NCI-H128 (cell line): ENCODE measurements around the gene SDC1.
"Not testable (repeated sequence)": the region's sequence is repeated elsewhere in the genome, so short reads cannot be mapped to it uniquely, and the experiment has no call there.

Source experiments
- DNase-seq: peaks from one replicate; lab custom pipeline; 2025; ENCODE audit not compliant: unreplicated experiment; lab: John Stamatoyannopoulos, UW

SDC1 gene, protein sequence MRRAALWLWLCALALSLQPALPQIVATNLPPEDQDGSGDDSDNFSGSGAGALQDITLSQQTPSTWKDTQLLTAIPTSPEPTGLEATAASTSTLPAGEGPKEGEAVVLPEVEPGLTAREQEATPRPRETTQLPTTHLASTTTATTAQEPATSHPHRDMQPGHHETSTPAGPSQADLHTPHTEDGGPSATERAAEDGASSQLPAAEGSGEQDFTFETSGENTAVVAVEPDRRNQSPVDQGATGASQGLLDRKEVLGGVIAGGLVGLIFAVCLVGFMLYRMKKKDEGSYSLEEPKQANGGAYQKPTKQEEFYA

DNA sequence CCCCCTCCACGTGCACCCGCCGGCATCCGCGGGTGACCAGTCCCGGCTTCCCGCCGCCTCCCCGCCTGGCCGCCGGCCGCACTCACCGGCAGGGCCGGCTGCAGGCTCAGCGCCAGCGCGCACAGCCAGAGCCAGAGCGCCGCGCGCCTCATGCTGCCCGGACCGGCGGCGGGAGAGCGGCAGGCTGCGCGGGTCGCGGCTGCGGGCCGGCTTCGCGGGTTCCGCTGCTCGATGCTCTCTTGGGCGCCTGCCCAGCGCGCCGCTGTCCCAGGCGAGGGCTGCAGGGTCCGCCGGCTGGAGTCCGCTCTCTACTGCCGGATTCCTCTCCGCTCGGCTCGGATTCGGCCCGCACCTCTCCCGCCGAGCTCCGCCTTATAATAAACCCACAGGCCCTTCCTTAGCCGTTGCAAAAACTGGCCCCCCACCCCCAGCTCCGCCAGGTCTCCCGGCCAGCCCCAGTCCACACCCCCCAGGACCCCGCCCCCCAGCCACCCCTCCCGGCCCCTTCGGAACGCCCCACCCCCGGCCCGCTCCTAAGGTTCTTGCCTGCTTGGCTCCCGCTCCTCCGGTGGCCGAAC lies at the start of gene SDC1:
SDC1 (minus strand) TSS at position 415 of the 578 bp plus-strand sequence; CDS start at position 152, 263 bp downstream.
- DNase-seq, result no peak

DNA sequence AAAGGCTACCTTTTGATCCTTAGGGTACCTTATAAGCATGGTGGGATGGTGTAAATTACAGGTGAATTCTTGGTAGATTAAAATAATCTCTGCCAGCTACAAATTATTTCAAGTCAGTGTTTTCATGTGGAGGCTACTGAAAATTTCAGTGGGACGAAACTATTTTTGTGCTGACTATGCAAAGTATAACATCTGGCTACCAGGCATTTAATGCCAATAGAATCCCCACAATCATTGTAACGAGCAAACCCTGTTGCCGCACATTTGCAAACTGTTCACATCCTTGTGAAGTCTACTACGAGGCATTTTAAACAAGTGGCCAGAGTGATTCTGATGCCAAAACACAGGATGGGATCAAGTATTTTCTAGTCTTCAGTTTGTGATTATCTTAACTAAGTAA lies 48.1 kb upstream of the SDC1 start:
- no peak for DNase-seq

DNA sequence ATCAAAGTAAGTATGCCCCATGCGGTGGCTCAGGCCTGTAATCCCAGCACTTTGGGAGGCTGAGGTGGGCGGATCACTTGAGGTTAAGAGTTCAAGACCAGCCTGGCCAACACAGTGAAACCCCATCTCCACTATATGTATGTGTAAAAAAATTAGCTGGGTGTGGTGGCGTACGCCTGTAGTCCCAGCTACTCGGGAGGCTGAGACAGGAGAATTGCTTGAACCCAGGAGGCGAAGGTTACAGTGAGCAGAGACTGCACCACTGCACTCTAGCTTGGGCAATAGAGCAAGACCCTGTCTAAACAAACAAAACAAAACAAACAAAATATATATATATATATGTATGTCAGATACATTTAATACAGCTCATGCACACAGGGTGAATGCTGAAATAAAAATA lies 43.4 kb upstream of the SDC1 start:
- DNase-seq, result not testable (repeated sequence)

DNA sequence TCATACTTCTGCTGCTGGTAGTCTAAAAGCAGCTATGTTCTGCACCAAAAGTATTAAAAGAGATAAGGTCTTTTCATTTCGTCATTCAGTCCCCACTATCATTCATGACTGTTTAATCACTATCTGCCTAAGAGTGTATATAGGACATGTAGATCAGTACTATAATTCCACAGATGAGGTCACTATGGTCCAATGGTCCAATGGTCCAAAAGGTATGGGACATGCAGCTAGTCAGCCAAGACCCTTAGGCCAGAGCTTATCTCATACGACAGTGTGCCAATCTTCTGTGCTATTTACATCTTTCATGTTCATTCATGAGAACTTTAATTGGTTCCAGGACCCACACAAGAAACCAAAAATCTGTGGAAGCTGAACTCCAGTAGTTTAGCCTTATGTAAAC lies 42.6 kb upstream of the SDC1 start:
- no peak for DNase-seq

DNA sequence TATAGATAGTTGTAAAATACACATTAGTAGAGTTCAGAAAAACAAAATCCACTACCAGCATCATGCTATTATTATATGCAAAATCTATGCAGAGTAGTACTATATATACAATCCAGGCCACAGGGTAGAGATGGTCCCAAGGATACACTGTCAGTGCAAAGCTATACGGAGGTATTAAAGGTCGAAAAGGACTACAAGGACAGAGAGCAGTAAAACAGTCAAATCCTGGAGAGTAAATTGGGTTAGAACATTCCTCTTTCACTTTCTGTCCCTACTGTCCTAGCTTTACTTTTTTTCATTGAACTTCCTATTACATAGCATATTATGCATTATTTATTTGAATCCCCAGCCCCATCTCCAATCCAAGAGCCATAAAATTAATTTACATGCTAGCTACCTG lies 39.7 kb upstream of the SDC1 start:
- DNase-seq, result no peak

DNA sequence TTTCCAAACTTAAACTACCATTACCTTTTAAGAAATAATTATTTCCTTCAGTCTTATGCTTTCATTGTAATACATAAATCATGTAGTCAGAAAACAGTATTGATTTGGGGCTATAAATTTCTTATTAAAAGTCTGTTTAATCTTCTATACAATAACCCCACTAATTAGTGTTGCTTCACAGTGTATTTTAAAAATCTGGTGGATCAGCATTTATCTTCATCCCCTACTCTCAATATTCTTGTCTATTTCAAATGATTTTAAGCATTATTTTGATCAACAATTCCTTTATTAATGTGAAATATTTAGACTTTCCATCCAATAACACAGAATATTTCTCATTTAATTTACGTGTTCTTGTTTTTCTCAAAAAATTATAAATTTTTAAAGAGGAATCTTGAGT lies 32.5 kb upstream of the SDC1 start:
- no peak for DNase-seq

DNA sequence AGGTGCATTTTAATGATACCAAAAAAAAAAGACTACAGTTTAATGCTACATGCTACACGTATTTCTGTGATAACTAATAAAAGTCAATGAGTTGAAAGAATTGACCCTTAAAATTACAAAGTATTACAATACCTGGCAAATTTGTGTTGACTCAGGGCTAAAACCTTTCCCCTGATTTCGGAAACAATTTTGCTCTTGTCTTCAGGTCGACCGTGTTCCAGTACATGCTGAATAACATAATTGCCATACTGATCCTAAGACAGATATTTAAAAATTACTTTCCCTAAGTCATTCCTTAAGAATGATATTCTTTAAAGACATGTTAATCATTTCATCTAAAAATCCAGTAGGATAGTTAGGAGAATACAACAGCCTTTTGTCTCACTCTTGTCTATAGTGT lies 29.8 kb upstream of the SDC1 start:
- DNase-seq, result no peak

DNA sequence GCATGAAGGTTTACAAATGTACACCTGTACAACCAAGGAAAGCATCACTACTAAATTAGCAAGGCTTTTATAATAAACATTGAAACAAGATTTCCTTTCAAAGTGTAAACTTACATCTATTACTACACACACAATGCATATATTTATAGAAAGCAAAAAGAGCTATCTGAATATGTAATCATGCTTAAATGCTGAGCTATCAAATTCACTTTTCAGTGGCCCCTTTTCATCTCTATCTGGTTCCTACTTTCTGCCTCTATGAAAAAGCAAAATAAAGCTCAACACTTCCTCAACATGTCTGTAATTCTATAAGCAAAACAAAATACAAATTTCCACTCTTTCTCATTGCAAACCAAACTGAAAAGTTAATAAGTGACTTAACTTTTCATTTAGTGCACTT lies 25.5 kb upstream of the SDC1 start:
- no peak for DNase-seq

DNA sequence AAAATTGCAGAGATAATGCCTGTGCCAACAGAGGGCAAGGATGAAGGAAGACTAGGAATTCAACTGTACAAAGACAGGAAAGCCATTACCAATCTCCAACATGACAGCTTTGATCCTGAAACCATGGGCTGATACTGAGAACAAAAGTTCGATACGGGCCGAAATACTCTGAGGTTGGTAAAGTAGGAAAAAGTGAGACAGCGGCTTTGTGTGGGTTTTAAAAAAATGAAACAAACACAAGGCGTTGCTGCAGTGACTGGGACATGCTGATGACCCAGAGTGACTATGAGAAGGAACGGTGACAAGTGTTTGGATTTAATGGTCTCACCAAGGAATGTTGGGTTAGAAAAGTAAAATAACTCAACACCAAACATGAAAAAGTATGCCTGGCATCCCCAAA lies 24.2 kb upstream of the SDC1 start:
- no peak for DNase-seq

DNA sequence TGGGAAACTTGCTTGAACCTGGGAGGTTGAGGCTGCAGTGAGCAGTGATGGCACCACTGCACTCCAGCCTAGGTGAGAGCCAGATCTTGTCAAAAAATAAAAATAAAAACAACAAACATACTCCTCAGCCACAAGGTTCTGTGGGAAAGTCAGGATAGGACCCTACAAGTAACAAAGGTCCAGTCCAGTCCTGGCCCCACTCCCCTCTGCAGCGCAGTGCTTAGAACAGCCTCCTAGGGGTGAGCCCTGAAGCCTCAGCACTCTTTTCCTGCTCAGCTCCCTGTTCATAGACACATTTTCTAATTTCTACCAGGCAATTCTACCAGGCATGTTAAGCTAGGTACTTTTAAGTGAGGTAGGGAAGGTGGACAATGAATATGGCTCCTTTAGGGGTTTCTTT lies 22.2 kb upstream of the SDC1 start:
- DNase-seq, result no peak

DNA sequence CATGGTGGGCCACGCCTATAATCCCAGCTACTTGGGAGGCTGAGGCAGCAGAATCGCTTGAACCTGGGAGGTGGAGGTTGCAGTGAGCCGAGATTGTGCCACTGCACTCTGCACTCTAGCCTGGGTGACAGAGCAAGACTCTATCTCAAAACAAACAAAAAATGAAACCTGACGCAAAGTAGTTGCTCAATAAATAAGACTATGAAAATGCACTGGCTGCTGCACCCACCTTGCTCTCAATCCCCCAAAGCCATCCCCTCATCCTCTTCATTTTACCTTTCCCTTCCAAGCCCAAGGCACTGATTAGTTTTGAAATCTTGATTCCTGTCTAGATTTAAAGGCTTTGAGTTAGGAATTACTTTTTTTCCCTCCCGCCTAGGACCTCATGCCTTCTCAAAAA lies 18.7 kb upstream of the SDC1 start:
- not testable (repeated sequence) for DNase-seq

DNA sequence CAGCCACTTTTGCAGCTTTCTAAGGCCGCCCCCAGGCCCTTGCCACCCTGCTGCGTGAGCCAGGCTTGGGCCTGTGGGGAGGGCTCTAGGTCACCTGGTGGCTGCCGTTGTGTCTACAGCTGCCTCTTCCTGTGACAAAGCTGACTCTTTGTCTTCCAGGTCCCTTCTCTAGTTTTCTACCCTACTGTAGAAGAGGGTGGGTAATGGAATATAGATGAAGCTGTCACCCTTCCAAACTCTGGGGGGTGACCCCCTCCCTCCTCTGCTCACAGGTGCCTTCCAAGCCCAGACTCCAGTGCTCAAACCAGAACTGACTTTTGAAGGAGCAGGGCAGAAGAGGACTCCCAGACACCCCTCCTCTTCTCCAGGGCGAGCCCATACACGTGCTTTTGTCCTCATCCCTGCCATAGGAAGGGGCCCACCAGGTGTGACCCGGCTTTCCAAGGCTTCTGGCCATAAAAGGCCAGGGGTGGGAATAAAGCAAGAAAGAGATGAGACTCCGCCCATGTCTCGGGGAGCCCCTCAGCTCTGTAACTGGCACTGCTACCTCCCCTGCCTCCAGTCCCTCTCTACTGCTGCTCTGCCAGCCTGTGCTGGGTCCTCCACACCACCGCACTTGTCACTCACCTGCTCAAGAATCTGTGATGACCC lies 17.9 kb upstream of the SDC1 start:
- no peak for DNase-seq

DNA sequence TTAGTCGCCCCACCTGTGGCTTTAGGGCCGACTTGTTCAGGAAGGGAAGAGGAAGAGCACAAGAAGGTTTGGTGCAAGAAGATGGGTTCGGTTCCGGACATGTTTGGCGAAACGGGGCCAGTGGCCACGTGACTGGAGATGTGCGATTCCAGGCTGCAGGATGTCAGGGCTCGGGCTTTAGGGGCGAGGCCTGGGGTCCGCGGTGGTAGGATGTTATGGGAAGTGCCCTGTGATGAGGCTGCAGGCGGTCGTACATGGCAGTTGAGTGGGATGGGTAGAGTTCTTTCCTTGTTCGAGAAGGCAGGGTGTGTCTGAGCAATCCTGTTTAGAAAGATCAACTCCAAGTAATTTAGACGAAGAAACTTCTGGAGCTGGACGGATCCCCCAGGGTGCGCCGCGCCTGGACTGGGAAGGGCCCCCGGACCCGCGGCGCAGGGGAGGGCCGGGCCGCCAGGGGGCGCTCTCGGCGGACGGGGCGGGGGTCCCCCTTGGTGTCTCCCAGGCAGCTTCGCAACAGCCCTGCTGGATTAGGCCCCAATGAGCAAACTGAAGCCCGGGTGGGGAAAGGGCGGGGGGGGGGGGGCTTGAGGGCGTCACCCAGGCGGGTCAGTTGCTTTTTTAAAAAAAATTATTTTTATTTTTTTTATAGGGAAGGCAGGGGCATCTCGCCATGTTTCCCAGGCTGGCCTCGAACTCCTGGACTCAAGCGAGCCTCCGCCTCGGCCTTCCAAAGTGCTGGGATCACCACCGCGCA lies 17.2 kb upstream of the SDC1 start:
- no peak for DNase-seq

DNA sequence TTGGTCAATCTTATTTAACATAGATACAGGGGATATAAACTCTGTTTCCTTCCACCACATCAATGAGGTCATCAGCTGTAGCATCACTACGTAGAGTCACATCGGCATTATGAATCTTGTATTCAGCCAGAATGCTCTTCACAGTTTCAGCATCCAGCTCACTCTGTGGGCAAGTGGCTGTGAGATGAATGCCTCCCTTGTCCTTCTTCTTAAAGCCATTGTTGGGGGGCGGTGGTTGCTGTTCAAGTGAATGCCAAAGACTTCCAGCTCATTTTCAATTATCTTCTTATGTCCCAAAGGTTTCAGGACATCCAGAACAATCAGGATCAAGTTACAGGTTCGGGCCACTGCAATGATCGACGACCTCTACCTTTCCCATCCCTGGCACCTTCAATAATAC lies 15.4 kb upstream of the SDC1 start:
- DNase-seq, result not testable (repeated sequence)

DNA sequence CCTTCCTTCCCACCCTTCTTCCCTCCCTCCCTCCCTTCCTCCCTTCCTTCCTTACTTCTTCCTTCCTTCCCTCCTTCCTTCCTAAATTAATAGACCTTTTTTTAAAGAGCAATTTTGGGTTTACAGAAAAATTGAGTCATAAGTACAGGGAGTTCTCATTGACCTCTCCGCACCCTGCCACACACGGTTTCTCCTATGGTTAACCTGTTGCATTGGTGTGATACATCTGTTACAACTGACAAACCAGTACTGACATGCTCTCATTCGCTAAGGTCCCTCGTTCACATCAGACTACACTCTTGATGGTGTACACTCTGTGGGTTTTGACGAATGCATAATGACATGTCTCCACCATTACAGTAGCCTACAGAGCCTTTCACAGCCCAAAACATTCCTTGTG lies 11.6 kb upstream of the SDC1 start:
- DNase-seq, result no peak

DNA sequence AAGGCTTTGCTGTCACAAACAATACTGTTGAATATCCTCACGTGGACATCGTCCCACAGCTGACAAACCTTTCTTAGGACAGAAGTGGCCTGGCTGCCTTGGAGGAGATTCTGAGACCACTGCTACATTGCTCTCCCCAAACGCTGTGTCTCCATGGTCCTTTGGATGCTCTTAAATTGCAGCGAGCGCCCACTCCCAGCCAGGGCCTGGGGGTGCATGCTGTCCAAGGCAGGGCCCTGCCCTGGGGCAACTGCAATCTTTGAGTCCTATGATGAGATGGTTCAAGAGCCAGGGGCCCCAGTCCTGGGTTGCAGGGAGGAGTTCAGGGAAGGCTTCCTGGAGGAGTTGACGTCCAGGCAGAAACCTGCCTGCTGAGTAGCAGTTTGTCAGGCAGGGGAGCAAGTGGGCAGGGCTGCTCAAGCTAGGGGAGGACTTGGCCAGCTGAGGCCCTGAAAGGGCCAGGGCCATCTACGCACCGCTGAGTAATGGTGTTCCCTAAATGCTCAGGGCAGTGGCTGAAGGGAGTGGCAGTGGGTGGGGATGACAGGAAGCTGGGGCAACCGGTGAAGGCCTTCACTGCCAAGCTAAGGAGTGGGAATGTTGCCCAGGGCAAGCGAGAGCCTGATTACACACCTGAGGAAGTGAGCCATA lies 10.8 kb upstream of the SDC1 start:
- no peak for DNase-seq

DNA sequence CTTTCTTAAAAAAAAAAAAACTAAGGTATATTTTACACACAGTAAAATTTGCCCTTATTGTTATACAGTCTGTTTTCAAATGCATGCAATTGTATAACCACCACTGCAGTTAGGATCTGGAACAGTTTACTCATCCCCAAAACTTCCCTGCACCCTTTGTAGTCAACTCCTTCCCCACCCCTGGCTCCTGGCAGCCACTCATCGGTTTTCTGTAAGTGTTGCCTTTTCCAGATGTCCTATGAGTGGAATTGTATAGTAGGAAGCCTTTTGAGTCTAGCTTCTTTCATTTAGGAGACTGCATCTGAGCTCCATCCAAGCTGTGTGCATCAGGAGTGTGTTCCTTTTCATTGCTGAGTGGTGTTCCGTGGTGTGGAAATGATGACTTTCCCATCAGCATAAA lies 9.7 kb upstream of the SDC1 start:
- DNase-seq, result not testable (repeated sequence)

DNA sequence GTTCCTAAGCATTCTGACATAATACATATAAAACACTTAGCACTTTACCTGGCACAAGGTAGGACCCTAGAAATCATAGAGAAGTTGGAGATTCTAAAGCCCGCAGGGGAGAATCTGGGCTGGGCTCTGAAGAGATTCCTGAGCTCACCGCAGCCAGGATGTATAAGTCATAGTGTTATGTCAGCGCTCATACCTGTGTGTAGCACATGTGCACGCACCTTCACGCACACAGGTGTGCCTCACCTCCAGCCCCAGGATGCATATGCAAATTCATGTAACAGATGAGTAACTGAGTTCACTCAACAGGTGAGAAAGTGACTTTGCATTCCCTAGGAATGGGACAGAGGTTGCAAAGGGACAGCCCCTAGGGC lies 7.9 kb upstream of the SDC1 start:
- DNase-seq, result no peak

DNA sequence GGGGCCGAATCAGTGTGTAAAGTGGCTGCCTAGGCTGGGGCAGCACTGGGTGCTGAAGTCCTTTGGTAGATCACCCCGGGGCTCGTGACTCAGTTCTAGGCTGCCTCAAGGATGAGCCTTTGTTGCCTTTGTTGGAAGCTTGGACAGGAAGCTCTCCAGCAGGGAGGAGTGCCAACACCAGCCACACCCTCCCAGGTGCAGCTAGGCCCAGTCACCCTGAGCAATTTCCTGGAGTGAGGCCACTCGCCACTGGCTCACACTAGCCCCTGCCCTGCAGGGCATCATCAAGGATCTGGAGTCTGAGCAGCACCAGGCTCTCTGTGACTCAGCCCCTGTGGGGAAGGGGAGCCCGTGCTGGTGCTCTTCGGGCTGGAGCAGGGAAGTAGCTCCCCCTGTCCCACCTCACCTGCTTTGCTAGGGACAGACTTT lies 6.7 kb upstream of the SDC1 start:
- DNase-seq, result no peak

DNA sequence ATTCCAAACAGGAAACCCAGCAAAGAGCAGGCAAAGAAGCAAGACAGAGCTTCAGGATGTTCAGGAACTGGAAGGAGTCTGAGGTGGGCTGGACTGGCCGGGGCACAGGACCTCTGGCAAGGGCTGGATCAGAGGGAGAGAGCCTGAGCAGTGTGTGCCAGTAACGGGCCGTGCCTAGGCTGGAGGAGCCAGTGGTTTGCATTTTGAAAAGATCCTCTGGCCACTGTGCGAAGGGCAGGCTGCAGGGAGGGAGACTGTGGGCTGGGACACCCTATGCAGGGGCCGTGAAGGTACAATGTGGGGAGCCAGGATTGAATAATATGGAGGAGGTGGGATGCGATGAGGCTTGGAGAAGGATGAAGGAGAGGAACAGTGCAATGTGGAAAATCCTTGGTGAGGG lies 6.2 kb upstream of the SDC1 start:
- no peak for DNase-seq

DNA sequence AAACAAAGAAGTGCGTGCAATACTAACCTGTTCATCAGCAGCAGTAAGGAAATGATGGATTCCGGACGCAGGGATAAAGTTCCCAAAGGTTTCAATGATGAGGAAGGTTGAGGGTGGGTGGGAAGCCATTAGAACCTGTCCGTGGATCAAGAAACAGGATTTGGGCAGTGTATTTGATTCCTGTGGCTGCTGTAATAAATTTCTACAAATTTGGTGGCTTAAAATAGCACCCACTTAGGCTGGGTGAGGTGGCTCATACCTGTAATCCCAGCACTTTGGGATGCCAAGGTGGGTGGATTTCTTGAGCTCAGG lies 5.1 kb upstream of the SDC1 start:
- DNase-seq, result no peak
